K562 (cell line): ENCODE data around the gene SLC19A1.

Experiments used
- CEBPB ChIP-seq: fragments of 450-650 bp; IDR thresholded peaks from 2 replicates; pipeline ENCODE4 v1.6.1; 2016; ENCODE audit warnings: missing genetic modification characterization, missing compliant biosample characterization
- ERF ChIP-seq: fragments of 450-650 bp; formaldehyde crosslinking; IDR thresholded peaks from 2 replicates; pipeline ENCODE4 v1.4.0; 2020; ENCODE audit warnings: mild to moderate bottlenecking, mixed read lengths
- EZH2 ChIP-seq: IDR thresholded peaks from 2 replicates; pipeline ENCODE4 v1.6.1; 2012; ENCODE audit warnings: low read depth, mild to moderate bottlenecking, inconsistent platforms, low read length, borderline replicate concordance
- MEF2A ChIP-seq: IDR thresholded peaks from 2 replicates; pipeline ENCODE4 v1.6.1; 2011; ENCODE audit warnings: low read depth, mild to moderate bottlenecking, low read length, moderate library complexity; ENCODE audit not compliant: control insufficient read depth
- TCF7L2 ChIP-seq: fragments of 150-350 bp; IDR thresholded peaks from 2 replicates; pipeline ENCODE4 v1.6.1; 2016; ENCODE audit warnings: low read depth, mild to moderate bottlenecking, low read length, moderate library complexity
- YBX1 ChIP-seq: fragments of 450-650 bp; IDR thresholded peaks from 2 replicates; pipeline ENCODE4 v1.7.1; 2016; ENCODE audit warnings: mild to moderate bottlenecking
- ZSCAN29 ChIP-seq: fragments of 450-650 bp; IDR thresholded peaks from 2 replicates; pipeline ENCODE4 v1.6.1; 2017
- TF ChIP-seq, protein P1 (sequence below), 3 experiments: IDR thresholded peaks in 2 of 3; conservative IDR thresholded peaks in 1 of 3; 2 replicates each; pipeline ENCODE4 v1.5.1; 2011 to 2012; ENCODE audit warnings: low read length in 3 of 3, mild to moderate bottlenecking in 3 of 3, control low read depth in 2 of 3, improper control_type of control experiment in 1 of 3, inconsistent platforms in 1 of 3, low read depth in 1 of 3, mixed read lengths in 1 of 3, moderate library complexity in 1 of 3; ENCODE audit not compliant: insufficient read depth in 2 of 3
- TF ChIP-seq, protein P2 (sequence below): sonication (generic); formaldehyde crosslinking; IDR thresholded peaks from 2 replicates; pipeline ENCODE4 v1.9.0; 2022; ENCODE audit warnings: mild to moderate bottlenecking, missing genetic modification reagents

DNA sequence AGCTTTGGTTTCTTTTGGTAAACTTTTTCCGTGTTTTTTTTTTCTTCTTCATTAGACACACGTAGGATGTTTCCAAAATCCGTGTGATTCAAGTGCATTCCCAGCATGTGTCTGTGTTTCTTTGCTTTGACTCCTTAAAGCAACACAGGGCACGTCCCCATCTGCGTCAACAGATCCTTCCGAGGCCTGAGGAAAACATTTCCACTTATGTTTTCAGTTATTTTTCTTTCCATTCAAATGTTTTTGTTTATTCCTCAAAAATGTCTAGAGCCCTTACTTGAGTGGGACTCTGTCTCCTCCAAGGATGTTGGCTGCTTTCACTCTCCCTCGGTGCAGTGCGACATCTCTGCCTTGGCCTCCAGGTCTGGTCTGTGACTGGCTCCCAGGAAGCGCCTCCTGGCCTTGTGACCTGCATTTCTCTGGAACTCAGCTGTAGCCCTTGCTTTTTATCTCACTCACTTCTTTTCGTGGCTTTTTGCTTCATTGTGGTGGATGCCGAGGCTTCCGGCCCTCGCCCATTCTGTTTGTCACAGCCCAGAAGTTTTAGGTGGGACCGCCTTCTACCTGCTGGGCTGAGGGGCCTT, 31.3 kb upstream of the SLC19A1 start:
- TF ChIP-seq EZH2 (no peak), TCF7L2 (no peak), CEBPB (tag) (no peak), ZSCAN29 (no peak), YBX1 (no peak), MEF2A (no peak), ERF (CRISPR knock-in tag) (no peak)
- TF ChIP-seq, protein P1, sequence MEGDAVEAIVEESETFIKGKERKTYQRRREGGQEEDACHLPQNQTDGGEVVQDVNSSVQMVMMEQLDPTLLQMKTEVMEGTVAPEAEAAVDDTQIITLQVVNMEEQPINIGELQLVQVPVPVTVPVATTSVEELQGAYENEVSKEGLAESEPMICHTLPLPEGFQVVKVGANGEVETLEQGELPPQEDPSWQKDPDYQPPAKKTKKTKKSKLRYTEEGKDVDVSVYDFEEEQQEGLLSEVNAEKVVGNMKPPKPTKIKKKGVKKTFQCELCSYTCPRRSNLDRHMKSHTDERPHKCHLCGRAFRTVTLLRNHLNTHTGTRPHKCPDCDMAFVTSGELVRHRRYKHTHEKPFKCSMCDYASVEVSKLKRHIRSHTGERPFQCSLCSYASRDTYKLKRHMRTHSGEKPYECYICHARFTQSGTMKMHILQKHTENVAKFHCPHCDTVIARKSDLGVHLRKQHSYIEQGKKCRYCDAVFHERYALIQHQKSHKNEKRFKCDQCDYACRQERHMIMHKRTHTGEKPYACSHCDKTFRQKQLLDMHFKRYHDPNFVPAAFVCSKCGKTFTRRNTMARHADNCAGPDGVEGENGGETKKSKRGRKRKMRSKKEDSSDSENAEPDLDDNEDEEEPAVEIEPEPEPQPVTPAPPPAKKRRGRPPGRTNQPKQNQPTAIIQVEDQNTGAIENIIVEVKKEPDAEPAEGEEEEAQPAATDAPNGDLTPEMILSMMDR (IDR thresholded peaks at IDR 0.05 in 2 of 3, conservative IDR thresholded peaks at IDR 0.05 in 1 of 3; ENCODE audit: insufficient read depth in 2 of 3, low read depth in 1 of 3, low read length in 3 of 3): no peak
- TF ChIP-seq, protein P2, sequence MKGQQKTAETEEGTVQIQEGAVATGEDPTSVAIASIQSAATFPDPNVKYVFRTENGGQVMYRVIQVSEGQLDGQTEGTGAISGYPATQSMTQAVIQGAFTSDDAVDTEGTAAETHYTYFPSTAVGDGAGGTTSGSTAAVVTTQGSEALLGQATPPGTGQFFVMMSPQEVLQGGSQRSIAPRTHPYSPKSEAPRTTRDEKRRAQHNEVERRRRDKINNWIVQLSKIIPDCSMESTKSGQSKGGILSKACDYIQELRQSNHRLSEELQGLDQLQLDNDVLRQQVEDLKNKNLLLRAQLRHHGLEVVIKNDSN (CRISPR knock-in tag): no peak
